NCI-H2107 (cell line): Measurements from ENCODE around the gene ZNF385B.
A peak's percentile ranks its signal among the peaks of the same experiment; 100 is the strongest.

Source experiments
- DNase-seq: peaks from one replicate; lab custom pipeline; 2025; lab: John Stamatoyannopoulos, UW

ZNF385B gene

GRCh38 chr2:179441551-179441950 lies 419.9 kb downstream of the ZNF385B start:
- DNase-seq = no peak

GRCh38 chr2:179440642-179441251 lies 420.7 kb downstream of the ZNF385B start:
- no peak for DNase-seq

- DNase-seq = no peak
Observed at GRCh38 chr2:179438654-179439053, 422.8 kb downstream of the ZNF385B start.

GRCh38 chr2:179437430-179437829 lies 424.0 kb downstream of the ZNF385B start:
- DNase-seq = no peak

- DNase-seq = no peak
Observed at GRCh38 chr2:179435566-179435965, 425.8 kb downstream of the ZNF385B start.

GRCh38 chr2:179435000-179435399 lies 426.4 kb downstream of the ZNF385B start:
- no peak for DNase-seq

GRCh38 chr2:179434357-179434756 lies 427.1 kb downstream of the ZNF385B start:
- DNase-seq = no peak

GRCh38 chr2:179432751-179433150 lies 428.7 kb downstream of the ZNF385B start:
- no peak for DNase-seq

GRCh38 chr2:179429597-179429996 lies 431.8 kb downstream of the ZNF385B start:
- DNase-seq = no peak

GRCh38 chr2:179429060-179429471 lies 432.3 kb downstream of the ZNF385B start:
- DNase-seq = no peak

- no peak for DNase-seq
Observed at GRCh38 chr2:179428649-179429048, 432.8 kb downstream of the ZNF385B start.

GRCh38 chr2:179427065-179427464 lies 434.3 kb downstream of the ZNF385B start:
- DNase-seq = no peak

GRCh38 chr2:179424571-179424970 lies 436.8 kb downstream of the ZNF385B start:
- DNase-seq = no peak

- peak; percentile 19 for DNase-seq
Observed at GRCh38 chr2:179422037-179422643, 439.3 kb downstream of the ZNF385B start.

- DNase-seq = no peak
Observed at GRCh38 chr2:179417436-179417949, 443.9 kb downstream of the ZNF385B start.

- no peak for DNase-seq
Observed at GRCh38 chr2:179412112-179412511, 449.3 kb downstream of the ZNF385B start.

GRCh38 chr2:179410552-179411356 lies 450.7 kb downstream of the ZNF385B start:
- peak; percentile 28 for DNase-seq

GRCh38 chr2:179403624-179404023 lies 457.8 kb downstream of the ZNF385B start:
- DNase-seq = no peak

- no peak for DNase-seq
Observed at GRCh38 chr2:179393481-179393880, 467.9 kb downstream of the ZNF385B start.
